ENCODE results near the gene TSPAN18. TPM values are rescaled to one million over a fixed set of nuclear protein-coding genes. Genes with fewer than 3 reads are reported as not detected.

TSPAN18 gene
- total RNA-seq, 1 donor from 2014 or later, result 52.8 TPM

DNA sequence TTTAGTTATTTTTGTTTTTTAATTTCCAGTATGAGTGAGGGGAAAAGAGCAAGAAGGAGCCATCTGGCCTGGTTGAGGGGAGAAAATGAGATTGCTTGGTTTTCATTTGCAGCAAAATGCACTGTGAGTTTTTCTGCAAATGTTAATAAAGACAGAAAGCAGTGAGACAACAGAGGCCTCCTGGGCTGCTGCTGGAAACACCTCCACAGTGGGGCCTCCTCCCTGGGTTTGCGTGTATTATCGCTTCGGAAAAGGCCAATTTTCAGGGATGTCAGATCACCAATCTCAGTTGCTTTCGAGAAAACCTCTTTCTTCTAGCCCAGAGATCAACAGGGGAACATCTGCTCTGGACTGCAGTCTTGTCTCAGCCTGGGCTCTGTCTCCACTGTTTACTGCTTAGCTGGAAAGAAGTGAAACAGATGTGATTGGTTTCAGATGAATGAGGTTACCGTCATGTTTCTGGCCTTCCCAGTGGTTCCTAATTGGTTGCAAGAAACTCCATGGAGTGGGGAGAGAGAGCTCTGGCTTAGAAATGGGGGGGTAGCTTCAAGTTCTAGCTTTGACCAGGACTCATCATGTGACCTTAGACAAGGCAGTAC is 17.3 kb downstream of the TSPAN18 start:
- TF ChIP-seq, protein P1, sequence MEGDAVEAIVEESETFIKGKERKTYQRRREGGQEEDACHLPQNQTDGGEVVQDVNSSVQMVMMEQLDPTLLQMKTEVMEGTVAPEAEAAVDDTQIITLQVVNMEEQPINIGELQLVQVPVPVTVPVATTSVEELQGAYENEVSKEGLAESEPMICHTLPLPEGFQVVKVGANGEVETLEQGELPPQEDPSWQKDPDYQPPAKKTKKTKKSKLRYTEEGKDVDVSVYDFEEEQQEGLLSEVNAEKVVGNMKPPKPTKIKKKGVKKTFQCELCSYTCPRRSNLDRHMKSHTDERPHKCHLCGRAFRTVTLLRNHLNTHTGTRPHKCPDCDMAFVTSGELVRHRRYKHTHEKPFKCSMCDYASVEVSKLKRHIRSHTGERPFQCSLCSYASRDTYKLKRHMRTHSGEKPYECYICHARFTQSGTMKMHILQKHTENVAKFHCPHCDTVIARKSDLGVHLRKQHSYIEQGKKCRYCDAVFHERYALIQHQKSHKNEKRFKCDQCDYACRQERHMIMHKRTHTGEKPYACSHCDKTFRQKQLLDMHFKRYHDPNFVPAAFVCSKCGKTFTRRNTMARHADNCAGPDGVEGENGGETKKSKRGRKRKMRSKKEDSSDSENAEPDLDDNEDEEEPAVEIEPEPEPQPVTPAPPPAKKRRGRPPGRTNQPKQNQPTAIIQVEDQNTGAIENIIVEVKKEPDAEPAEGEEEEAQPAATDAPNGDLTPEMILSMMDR (conservative IDR thresholded peaks at IDR 0.05), result no peak
- H3K4me3 Mint-ChIP-seq, result no peak overlapping the region
- H3K27ac Mint-ChIP-seq, result no peak overlapping the region
- no peaks in the 10 kb centered on the region for H3K9me3 Mint-ChIP-seq
- H3K4me1 Mint-ChIP-seq (ENCODE audit: unreplicated experiment), result peaks cover 41% of the 10 kb centered on the region
- DNase-seq (ENCODE audit: extremely low spot score, unreplicated experiment), result no peak
- no peaks in the 10 kb centered on the region for H3K27me3 Mint-ChIP-seq
- H3K36me3 Mint-ChIP-seq, result peaks cover 4% of the 10 kb centered on the region

DNA sequence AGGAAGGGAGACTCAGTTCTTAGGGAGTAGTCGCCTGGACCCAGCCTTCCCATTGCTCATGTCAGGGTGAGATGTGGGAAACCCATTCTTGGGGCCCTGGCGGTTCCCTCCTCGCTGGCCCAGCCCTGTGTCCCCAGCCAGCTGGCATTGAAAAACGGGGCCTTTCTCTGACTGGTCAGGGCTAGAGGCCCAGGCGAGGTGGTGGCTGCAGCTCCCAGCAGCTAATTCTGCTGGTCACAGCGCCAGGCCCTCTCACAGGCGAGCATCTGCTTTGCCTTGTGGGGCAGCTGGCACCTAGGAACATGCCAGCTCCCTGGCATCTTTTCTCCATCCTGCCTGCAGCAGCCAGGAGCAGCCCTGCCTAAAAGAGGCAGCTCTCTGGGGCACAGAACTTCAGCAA is 20.1 kb downstream of the TSPAN18 start:
- DNase-seq (ENCODE audit: extremely low spot score, unreplicated experiment), result no peak
- TF ChIP-seq, protein P1 (conservative IDR thresholded peaks at IDR 0.05), result no peak
- H3K36me3 Mint-ChIP-seq, result peaks cover 4% of the 10 kb centered on the region
- H3K27me3 Mint-ChIP-seq, result no peaks in the 10 kb centered on the region
- H3K27ac Mint-ChIP-seq, result no peak overlapping the region
- H3K9me3 Mint-ChIP-seq, result no peaks in the 10 kb centered on the region
- H3K4me1 Mint-ChIP-seq (ENCODE audit: unreplicated experiment), result peaks cover 43% of the 10 kb centered on the region
- H3K4me3 Mint-ChIP-seq, result no peak overlapping the region

DNA sequence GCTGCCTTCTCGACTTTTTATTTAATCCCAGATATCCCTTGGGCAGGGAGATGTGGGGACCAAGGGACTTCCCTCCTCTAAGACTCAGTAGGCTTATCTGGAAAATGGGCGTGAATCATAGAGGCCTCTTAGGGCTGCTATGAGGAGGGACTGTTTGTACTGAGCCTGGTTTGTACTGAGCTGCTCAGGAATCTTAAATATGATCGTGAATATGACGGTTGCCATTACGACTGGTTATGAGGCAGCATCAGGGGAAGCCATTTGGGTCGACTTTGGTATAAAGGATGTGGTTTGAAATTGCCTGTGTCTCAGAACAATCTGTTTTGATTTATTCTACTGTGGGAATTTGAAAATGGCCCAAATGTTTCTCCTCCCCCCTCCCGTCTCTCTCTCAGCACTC is 20.6 kb downstream of the TSPAN18 start:
- no peak overlapping the region for H3K4me3 Mint-ChIP-seq
- H3K9me3 Mint-ChIP-seq, result no peaks in the 10 kb centered on the region
- TF ChIP-seq, protein P1 (conservative IDR thresholded peaks at IDR 0.05), result no peak
- no peak for DNase-seq (ENCODE audit: extremely low spot score, unreplicated experiment)
- H3K36me3 Mint-ChIP-seq, result peaks cover 4% of the 10 kb centered on the region
- H3K27me3 Mint-ChIP-seq, result peaks cover 2% of the 10 kb centered on the region
- H3K27ac Mint-ChIP-seq, result no peak overlapping the region
- H3K4me1 Mint-ChIP-seq (ENCODE audit: unreplicated experiment), result peaks cover 41% of the 10 kb centered on the region

DNA sequence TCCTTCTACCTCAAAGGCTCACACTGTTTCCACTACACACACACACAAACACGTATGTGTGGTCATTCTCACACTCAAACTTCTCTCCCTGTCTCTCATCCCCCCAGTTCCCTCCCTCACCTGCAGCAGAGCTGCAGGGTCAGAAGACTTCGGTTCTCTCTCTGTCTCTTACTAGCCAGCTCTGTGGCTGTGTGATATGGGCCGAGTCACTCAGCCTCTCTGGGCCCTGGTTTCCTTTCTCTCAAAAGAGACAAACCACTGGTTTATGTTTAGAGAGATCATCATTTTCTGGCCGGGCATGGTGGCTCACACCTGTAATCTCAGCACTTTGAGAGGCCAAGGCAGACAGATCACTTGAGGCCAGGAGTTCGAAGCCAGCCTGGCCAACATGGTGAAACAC is 21.1 kb downstream of the TSPAN18 start:
- Mint-ChIP-seq H3K27ac (no peak overlapping the region), H3K9me3 (no peaks in the 10 kb centered on the region), H3K36me3 (peaks cover 4% of the 10 kb centered on the region), H3K27me3 (peaks cover 3% of the 10 kb centered on the region), H3K4me1 (ENCODE audit: unreplicated experiment) (peaks cover 39% of the 10 kb centered on the region), H3K4me3 (no peak overlapping the region)
- TF ChIP-seq, protein P1 (conservative IDR thresholded peaks at IDR 0.05), result no peak
- DNase-seq (ENCODE audit: extremely low spot score, unreplicated experiment), result no peak

DNA sequence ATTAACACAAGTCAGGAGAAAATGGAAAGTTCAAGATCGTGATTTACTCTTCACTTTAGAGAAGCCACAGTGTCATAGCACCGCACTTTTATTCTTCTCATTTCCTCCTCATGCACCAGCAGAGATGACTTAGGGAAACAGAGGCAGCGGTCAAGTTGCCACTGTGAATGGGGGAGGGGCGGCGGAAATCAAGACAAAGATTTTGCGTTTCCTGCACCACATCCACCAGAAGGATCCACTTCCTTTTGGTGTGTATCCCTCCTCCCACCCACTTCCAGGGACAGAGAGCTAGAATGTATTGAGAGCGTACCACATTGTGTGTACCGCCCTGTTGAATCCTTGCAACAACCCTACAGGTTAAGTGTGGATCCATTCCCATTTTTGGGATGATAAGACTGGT is 21.8 kb downstream of the TSPAN18 start:
- Mint-ChIP-seq H3K4me3 (no peak overlapping the region), H3K27ac (no peak overlapping the region), H3K9me3 (no peaks in the 10 kb centered on the region), H3K36me3 (peaks cover 4% of the 10 kb centered on the region), H3K4me1 (ENCODE audit: unreplicated experiment) (peaks cover 37% of the 10 kb centered on the region), H3K27me3 (peaks cover 3% of the 10 kb centered on the region)
- no peak for DNase-seq (ENCODE audit: extremely low spot score, unreplicated experiment)
- TF ChIP-seq, protein P1 (conservative IDR thresholded peaks at IDR 0.05), result no peak

DNA sequence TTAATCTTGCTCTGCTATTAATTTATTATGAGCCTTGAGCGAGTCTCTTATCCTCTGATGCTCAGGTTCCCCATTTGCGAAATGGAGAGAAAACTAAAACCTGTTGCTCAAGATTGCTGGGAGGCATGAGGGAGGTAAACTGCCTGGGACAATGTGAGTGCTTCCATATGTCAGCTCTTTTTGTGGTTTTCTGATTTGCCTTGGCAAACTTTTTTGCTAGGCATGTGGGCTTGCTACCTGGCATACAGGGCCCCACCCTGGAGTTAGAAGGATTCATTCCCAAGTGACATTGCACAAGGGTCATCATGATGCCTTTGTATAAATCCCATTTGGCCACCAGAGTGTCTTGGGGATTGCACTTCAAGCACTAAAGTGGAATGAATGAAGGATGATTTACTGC is 22.4 kb downstream of the TSPAN18 start:
- TF ChIP-seq, protein P1 (conservative IDR thresholded peaks at IDR 0.05), result no peak
- H3K9me3 Mint-ChIP-seq, result no peaks in the 10 kb centered on the region
- peaks cover 4% of the 10 kb centered on the region for H3K36me3 Mint-ChIP-seq
- H3K27me3 Mint-ChIP-seq, result peaks cover 3% of the 10 kb centered on the region
- no peak overlapping the region for H3K27ac Mint-ChIP-seq
- peaks cover 37% of the 10 kb centered on the region for H3K4me1 Mint-ChIP-seq (ENCODE audit: unreplicated experiment)
- DNase-seq (ENCODE audit: extremely low spot score, unreplicated experiment), result no peak
- no peak overlapping the region for H3K4me3 Mint-ChIP-seq

All from type B pancreatic cell (in vitro differentiated cells).